Kidney (tissue), 14 donors: ENCODE measurements around the gene MMP2. TPM values are rescaled to one million over a fixed set of nuclear protein-coding genes. Genes with fewer than 3 reads are reported as not detected.
A peak's percentile ranks its signal among the peaks of the same experiment; 100 is the strongest.

Experiments used
- DNase-seq, 5 donors: peaks; one replicate each; pipeline ENCODE4 v3.0.0-alpha.2; 2013 to 2020
- FAIRE-seq: peaks from 2 replicates; lab custom pipeline; 2012; peaks lifted over from hg19 to GRCh38; lab: Jason Lieb, UNC
- H3K27ac ChIP-seq, 2 donors: one replicate each; pipeline ENCODE4 v1.7.0; 2013; ENCODE audit warnings: low read depth in 2 of 2, low read length in 2 of 2, inconsistent platforms in 1 of 2
- H3K27me3 ChIP-seq: one replicate; pipeline ENCODE4 v1.7.1; 2013; ENCODE audit warnings: low read length, inconsistent platforms; ENCODE audit not compliant: control insufficient read depth, insufficient read depth
- H3K36me3 ChIP-seq, 3 donors: one replicate each; pipeline versions ENCODE4 v1.7.0 to v1.7.1; 2013; ENCODE audit warnings: low read length in 3 of 3, control low read depth in 1 of 3, inconsistent platforms in 1 of 3; ENCODE audit not compliant: insufficient read depth in 3 of 3, control insufficient read depth in 2 of 3
- H3K4me1 ChIP-seq, 3 donors: one replicate each; pipeline versions ENCODE4 v1.7.0 to v1.7.1; 2013; ENCODE audit warnings: low read length in 3 of 3, inconsistent platforms in 1 of 3, low read depth in 1 of 3; ENCODE audit not compliant: control insufficient read depth in 2 of 3, insufficient read depth in 2 of 3
- H3K4me3 ChIP-seq, 3 donors: one replicate each; pipeline versions ENCODE4 v1.7.0 to v1.8.1; 2013; ENCODE audit warnings: low read length in 3 of 3, control low read depth in 1 of 3, inconsistent platforms in 1 of 3
- H3K9ac ChIP-seq, 3 donors: one replicate each; pipeline versions ENCODE4 v1.7.0 to v1.7.1; 2013; ENCODE audit warnings: low read length in 3 of 3, control low read depth in 1 of 3, inconsistent platforms in 1 of 3
- H3K9me3 ChIP-seq, 3 donors: one replicate each; pipeline versions ENCODE4 v1.7.0 to v1.7.1; 2013; ENCODE audit warnings: low read length in 3 of 3, control low read depth in 1 of 3, inconsistent platforms in 1 of 3; ENCODE audit not compliant: control insufficient read depth in 2 of 3, insufficient read depth in 1 of 3
- CTCF ChIP-seq: IDR thresholded peaks from 3 replicates; pipeline ENCODE4 v1.5.1; 2012; ENCODE audit warnings: mild to moderate bottlenecking, moderate library complexity, borderline replicate concordance; ENCODE audit not compliant: insufficient read depth; ENCODE audit errors: extremely low read depth
- intact Hi-C: fragments of 100-400 bp; cut with DNase I; formaldehyde crosslinking; loops from one replicate; pipeline ENCODE4 v1.11.1; 2022
- polyA plus RNA-seq: library from polyadenylated mRNA; stranded (reverse); fragments of 350-450 nt; fragmentation: Illumina TruSeq; extraction: RNeasy Lipid Tissue Mini Kit (QIAGEN cat#74804); gene quantifications from one replicate; pipeline ENCODE4 v1.2.3, GENCODE V29; 2014; ENCODE audit warnings: low read depth, low replicate concordance; ENCODE audit not compliant: insufficient read depth
- total RNA-seq: library from RNA; stranded (reverse); fragmentation: NEBNext Ultra II Directional; extraction: Animal tissue kit (Norgen Biotek cat#: 25700); gene quantifications from one replicate; pipeline ENCODE4 v1.2.1, GENCODE V29; 2021
- donor health status: control.
- donor health status: control.
- donor health status: control.
- donor health status: control.
- donor health status: control.
- donor health status: DM: yes; HTN: yes; CAD: no.
- donor health status: Normal renal cell carcinoma (clear cell type).

The MMP2 gene
- total and polyA plus RNA-seq, 2 donors from 2014 or later, result 44.3 to 101 TPM

- DNase-seq, result no peak
- Histone ChIP-seq H3K36me3 (no peaks in the 10 kb centered on the region), H3K4me1 (peaks cover 0 to 19% (median 12%) of the 10 kb centered on the region in 3 donors), H3K27ac (no peak overlapping the region), H3K4me3 (no peak overlapping the region), H3K9ac (no peak overlapping the region), H3K9me3 (no peaks in the 10 kb centered on the region), H3K27me3 (no peaks in the 10 kb centered on the region)
- no peak for FAIRE-seq
- intact Hi-C loops, result no loop called here
- no peak for TF ChIP-seq CTCF
Observed at GRCh38 chr16:55491691-55492090, 12.7 kb downstream of the MMP2 start.

GRCh38 chr16:55492756-55493380, 13.9 kb downstream of the MMP2 start:
- Histone ChIP-seq H3K4me3 (no peak overlapping the region), H3K36me3 (no peaks in the 10 kb centered on the region), H3K9ac (no peak overlapping the region), H3K9me3 (no peaks in the 10 kb centered on the region), H3K27me3 (no peaks in the 10 kb centered on the region), H3K4me1 (peaks cover 0 to 19% (median 15%) of the 10 kb centered on the region in 3 donors), H3K27ac (no peak overlapping the region)
- no peak for TF ChIP-seq CTCF
- no peak for DNase-seq
- FAIRE-seq, result no peak
- intact Hi-C loops, result no loop called here

- H3K27ac ChIP-seq, result peak overlapping the region in 1 of 2 donors; percentile 56
- H3K27me3 ChIP-seq, result no peaks in the 10 kb centered on the region
- H3K9ac ChIP-seq, result no peak overlapping the region
- no peak overlapping the region for H3K4me3 ChIP-seq
- intact Hi-C loops, result no loop called here
- peaks cover 4 to 19% (median 16%) of the 10 kb centered on the region in 3 donors for H3K4me1 ChIP-seq
- H3K9me3 ChIP-seq, result no peaks in the 10 kb centered on the region
- no peak for FAIRE-seq
- TF ChIP-seq CTCF, result peak; percentile 58
- H3K36me3 ChIP-seq, result no peaks in the 10 kb centered on the region
- peak in 3 of 5 donors; percentile 46 to 90 (median 58) for DNase-seq
Observed at GRCh38 chr16:55494994-55495421, 16.0 kb downstream of the MMP2 start.
